Mucosa of descending colon (tissue), 3 donors: ENCODE data around the gene SBDS. TPM values are rescaled to one million over a fixed set of nuclear protein-coding genes. Genes with fewer than 3 reads are reported as not detected.
"Not testable (repeated sequence)": the region's sequence is repeated elsewhere in the genome, so short reads cannot be mapped to it uniquely, and the experiment has no call there.

Source experiments
- ATAC-seq: fragments of 200-7000 bp; cut with Tn5 transposase; one replicate; pipeline ENCODE4 v1.9.1; 2020; ENCODE audit warnings: mild to moderate bottlenecking, moderate library complexity
- DNase-seq, 3 donors: peaks; one replicate each; pipeline ENCODE4 v3.0.0-alpha.2; 2020
- H3K36me3 ChIP-seq: fragments of 200-600 bp; one replicate; pipeline ENCODE4 v1.8.0; 2021; ENCODE audit warnings: low read depth, mild to moderate bottlenecking
- H3K4me1 ChIP-seq: fragments of 200-600 bp; one replicate; pipeline ENCODE4 v1.8.0; 2021; ENCODE audit warnings: low read depth, mild to moderate bottlenecking
- H3K4me3 ChIP-seq: fragments of 200-600 bp; one replicate; pipeline ENCODE4 v1.8.0; 2021; ENCODE audit warnings: mild to moderate bottlenecking
- H3K9me3 ChIP-seq: fragments of 200-600 bp; one replicate; pipeline ENCODE4 v1.8.0; 2021; ENCODE audit warnings: mild to moderate bottlenecking
- CTCF ChIP-seq: fragments of 200-600 bp; IDR thresholded peaks from one replicate; pipeline ENCODE4 v1.8.0; 2022; ENCODE audit warnings: antibody characterized with exemption, mild to moderate bottlenecking
- intact Hi-C, 2 donors: fragments of 100-400 bp; cut with DNase I in 1 of 2; cut with micrococcal nuclease in 1 of 2; formaldehyde crosslinking; loops; one replicate each; pipeline versions ENCODE4 v1.11.0 to v1.11.1; 2022; cut with DNase I, micrococcal nuclease
- long read RNA-seq, 2 donors: library from polyadenylated mRNA; unstranded; transcript quantifications; one replicate each; pipeline ENCODE4 v2.0.0, GENCODE V29; 2019 to 2021
- total RNA-seq, 3 donors: library from RNA; stranded (reverse); fragmentation: NEBNext Ultra II Directional in 2 of 3; extraction: Animal tissue kit (Norgen Biotek cat#: 25700) in 2 of 3; gene quantifications; one replicate each; pipeline versions ENCODE4 v1.2.1 to v1.2.4, GENCODE V29; 2021 to 2023
- donor health status: DM: no; HTN: no; CAD: no; lungs with moderate emphysema.
- donor health status: DM: no; HTN: no; CAD: no.
- donor health status: DM: no; HTN: yes; CAD: no.

The SBDS gene
- total RNA-seq = 100 to 1,000 TPM; 129 to 153 (median 134) TPM
- long read RNA-seq, donor 1, transcript SBDS-201 (5 exons, 1,631 nt) = major isoform, 200 of 214 reads
- long read RNA-seq, donor 1, partial matches to known transcripts = 8 of 214 reads
- long read RNA-seq, donor 1, other reads (novel, unspliced or antisense) = 6 of 214 reads
- long read RNA-seq, donor 2, transcript SBDS-201 (5 exons, 1,631 nt) = major isoform, 123 of 172 reads
- long read RNA-seq, donor 2, partial matches to known transcripts = 37 of 172 reads
- long read RNA-seq, donor 2, other reads (novel, unspliced or antisense) = 11 of 172 reads

GRCh38 chr7:66995050-66995776, at the start of gene SBDS:
Gene SBDS, minus strand, starts transcription at chr7:66995586. Its CDS starts 169 bp downstream, at chr7:66995417.
- peak within 1 kb of the TSS; percentile 57 for H3K4me3 ChIP-seq
- peak; percentile 87 for ATAC-seq
- intact Hi-C loops = loop anchor here in 1 of 2 donors (10.0 kb wide), 1 partner anchor 70 kb away; the partner anchor contains the start of gene TMEM248
- peaks cover 12% of the 10 kb centered on the region for H3K36me3 ChIP-seq
- not testable (repeated sequence) for H3K9me3 ChIP-seq
- peaks cover 12% of the 10 kb centered on the region for H3K4me1 ChIP-seq
- DNase-seq = peak; percentile 92 to 97 (median 95)

GRCh38 chr7:67043559-67043930, 48.2 kb upstream of the SBDS start:
- intact Hi-C loops, H3K36me3 ChIP-seq, H3K9me3 ChIP-seq, DNase-seq, H3K4me1 ChIP-seq, H3K4me3 ChIP-seq: not testable (repeated sequence)
- peak; percentile 16 for ATAC-seq

GRCh38 chr7:67042781-67043558, 47.6 kb upstream of the SBDS start:
- H3K4me1 ChIP-seq, H3K9me3 ChIP-seq, intact Hi-C loops, H3K4me3 ChIP-seq, H3K36me3 ChIP-seq: not testable (repeated sequence)
- DNase-seq (peak in 2 of 3 donors; percentile 31 to 66), ATAC-seq (peak; percentile 95)

GRCh38 chr7:67040832-67041231, 45.4 kb upstream of the SBDS start:
- ATAC-seq, intact Hi-C loops, DNase-seq, H3K4me1 ChIP-seq, H3K4me3 ChIP-seq, H3K36me3 ChIP-seq, H3K9me3 ChIP-seq: not testable (repeated sequence)

GRCh38 chr7:67036432-67037395, 41.3 kb upstream of the SBDS start:
- intact Hi-C loops, H3K4me3 ChIP-seq, H3K4me1 ChIP-seq, H3K9me3 ChIP-seq, H3K36me3 ChIP-seq: not testable (repeated sequence)
- DNase-seq (peak in 1 of 3 donors; percentile 34), ATAC-seq (peak; percentile 82)

GRCh38 chr7:67033251-67033650, 37.9 kb upstream of the SBDS start:
- TF ChIP-seq CTCF = no peak
- DNase-seq (no peak), ATAC-seq (no peak)
- Histone ChIP-seq H3K4me1 (no peaks in the 10 kb centered on the region), H3K36me3 (no peaks in the 10 kb centered on the region), H3K9me3 (peaks cover 4% of the 10 kb centered on the region), H3K4me3 (no peak overlapping the region)
- intact Hi-C loops = no loop called here

- H3K9me3 ChIP-seq, H3K36me3 ChIP-seq, H3K4me3 ChIP-seq, ATAC-seq, intact Hi-C loops, H3K4me1 ChIP-seq, DNase-seq: not testable (repeated sequence)
Measured at GRCh38 chr7:67031685-67032084, 36.3 kb upstream of the SBDS start.

- ATAC-seq, H3K4me1 ChIP-seq, H3K9me3 ChIP-seq, DNase-seq, H3K4me3 ChIP-seq, intact Hi-C loops, H3K36me3 ChIP-seq: not testable (repeated sequence)
Measured at GRCh38 chr7:67025459-67025858, 30.1 kb upstream of the SBDS start.
